B cell (primary cell): Measurements from ENCODE around the gene NAXE. TPM values are rescaled to one million over a fixed set of nuclear protein-coding genes. Genes with fewer than 3 reads are reported as not detected.

Source experiments
- ATAC-seq: fragments of 200-7000 bp; cut with Tn5 transposase; one replicate; pipeline ENCODE4 v1.10.0; 2021; ENCODE audit warnings: low read depth, mild to moderate bottlenecking, moderate number of reproducible peaks, moderate library complexity
- CTCF ChIA-PET: fragments of 350-600 bp; sonication (Branson Sonifier 250); formaldehyde crosslinking; loops from one replicate; lab custom pipeline; 2021; ENCODE audit warnings: antibody characterized with exemption, inconsistent platforms; lab: Charles Lee
- POLR2A ChIA-PET: fragments of 350-600 bp; sonication (Branson Sonifier 250); formaldehyde crosslinking; loops from one replicate; lab custom pipeline; 2021; ENCODE audit warnings: antibody characterized with exemption; lab: Charles Lee
- DNase-seq: peaks from one replicate; pipeline ENCODE4 v3.0.0; 2013
- H2AFZ ChIP-seq: 2 replicates; pipeline ENCODE4 v1.6.1; 2012; ENCODE audit warnings: mild to moderate bottlenecking, low read depth, low read length; ENCODE audit not compliant: insufficient read depth, poor library complexity, severe bottlenecking
- H3K27ac ChIP-seq, 2 donors: 1 replicate in 1 of 2; 2 replicates in 1 of 2; pipeline ENCODE4 v1.5.1; 2012 to 2013; ENCODE audit warnings: low read length in 2 of 2, mild to moderate bottlenecking in 2 of 2, moderate library complexity in 1 of 2
- H3K27me3 ChIP-seq, 4 experiments: fragments of 200-600 bp in 1 of 4; sonication (generic) in 1 of 4; replicated peaks in 1 of 4; 1 replicate in 2 of 4; 2 replicates in 2 of 4; pipeline versions ENCODE4 v1.6.1 to v1.7.0; 2013 to 2016; ENCODE audit warnings: low read length in 3 of 4, mild to moderate bottlenecking in 2 of 4, mixed read lengths in 1 of 4, moderate library complexity in 1 of 4; ENCODE audit not compliant: insufficient read depth in 4 of 4, control insufficient read depth in 3 of 4; ENCODE audit errors: control extremely low read depth in 1 of 4
- H3K36me3 ChIP-seq, 2 experiments: replicated peaks in 1 of 2; 1 replicate in 1 of 2; 2 replicates in 1 of 2; pipeline versions ENCODE4 v1.6.1 to v1.7.1; 2013; ENCODE audit warnings: low read length in 1 of 2; ENCODE audit not compliant: insufficient read depth in 2 of 2, control insufficient read depth in 1 of 2; ENCODE audit errors: control extremely low read depth in 1 of 2, extremely low read depth in 1 of 2
- H3K4me1 ChIP-seq, 2 donors: fragments of 200-600 bp in 1 of 2; sonication (generic) in 1 of 2; 1 replicate in 1 of 2; 2 replicates in 1 of 2; pipeline versions ENCODE4 v1.5.1 to v1.6.1; 2013 to 2017; ENCODE audit warnings: low read length in 2 of 2; ENCODE audit not compliant: control insufficient read depth in 2 of 2, insufficient read depth in 2 of 2
- H3K4me2 ChIP-seq: replicated peaks from 2 replicates; pipeline ENCODE3; 2012; ENCODE audit warnings: mild to moderate bottlenecking, low read depth, low read length; ENCODE audit not compliant: poor library complexity, severe bottlenecking
- H3K4me3 ChIP-seq, 5 experiments: fragments of 200-600 bp in 1 of 5; sonication (generic) in 1 of 5; 1 replicate in 3 of 5; 2 replicates in 2 of 5; pipeline versions ENCODE4 v1.5.1 to v1.7.0; 2011 to 2016; ENCODE audit warnings: low read length in 4 of 5, mild to moderate bottlenecking in 4 of 5, low read depth in 2 of 5, control low read depth in 1 of 5, moderate library complexity in 1 of 5; ENCODE audit not compliant: insufficient read depth in 1 of 5; ENCODE audit errors: control extremely low read depth in 1 of 5, extremely low read depth in 1 of 5
- H3K79me2 ChIP-seq: fragments of 200-600 bp; sonication (generic); one replicate; pipeline ENCODE4 v1.6.0; 2016; ENCODE audit warnings: low read length; ENCODE audit not compliant: control insufficient read depth, insufficient read depth
- H3K9ac ChIP-seq: fragments of 200-600 bp; sonication (generic); 2 replicates; pipeline ENCODE4 v1.6.1; 2017; ENCODE audit warnings: mild to moderate bottlenecking, low read length, moderate library complexity
- H3K9me3 ChIP-seq, 3 donors: one replicate each; pipeline versions ENCODE4 v1.6.1 to v1.7.1; 2013; ENCODE audit warnings: low read length in 2 of 3; ENCODE audit not compliant: control insufficient read depth in 2 of 3, insufficient read depth in 1 of 3; ENCODE audit errors: control extremely low read depth in 1 of 3
- H4K20me1 ChIP-seq: 2 replicates; pipeline ENCODE4 v1.6.0; 2012; ENCODE audit warnings: mild to moderate bottlenecking, low read length; ENCODE audit not compliant: insufficient read depth, control insufficient read depth, poor library complexity, severe bottlenecking
- H3K27ac Mint-ChIP-seq: one replicate; pipeline ENCODE4 v1.8.0; 2021; ENCODE audit warnings: mixed read lengths
- H3K27me3 Mint-ChIP-seq: one replicate; pipeline ENCODE4 v1.8.0; 2021; ENCODE audit warnings: mixed read lengths
- H3K4me1 Mint-ChIP-seq: one replicate; pipeline ENCODE4 v1.8.0; 2021; ENCODE audit warnings: mixed read lengths
- H3K4me3 Mint-ChIP-seq: one replicate; pipeline ENCODE4 v1.8.0; 2021; ENCODE audit warnings: mixed read lengths
- H3K9me3 Mint-ChIP-seq: one replicate; pipeline ENCODE4 v1.8.0; 2022; ENCODE audit warnings: mixed read lengths; ENCODE audit not compliant: insufficient read depth
- EZH2 ChIP-seq: IDR thresholded peaks from 2 replicates; pipeline ENCODE4 v1.6.1; 2012; ENCODE audit warnings: borderline replicate concordance, low read depth, mild to moderate bottlenecking, moderate library complexity, low read length; ENCODE audit not compliant: insufficient read depth, poor library complexity, severe bottlenecking
- WGBS: methylation state at CpG from one replicate; pipeline ENCODE4 v1.1.5; 2013; ENCODE audit warnings: missing lambda C conversion rate; ENCODE audit not compliant: insufficient coverage; 5-methylcytosine and 5-hydroxymethylcytosine counted together
- intact Hi-C: fragments of 100-400 bp; cut with micrococcal nuclease; formaldehyde crosslinking; loops from one replicate; pipeline ENCODE4 v1.10.0; 2022
- polyA plus RNA-seq: library from polyadenylated mRNA; depleted of rRNA; stranded (reverse); fragments of >200 nt; gene quantifications from 2 replicates; pipeline ENCODE4 v1.2.3, GENCODE V29; 2012
- total RNA-seq, 2 donors: library from RNA; stranded (reverse); fragments of 120-200 nt in 1 of 2; gene quantifications; 1 replicate in 1 of 2; 2 replicates in 1 of 2; pipeline versions ENCODE4 v1.2.3 to v1.2.4, GENCODE V29; 2013 to 2022
- TF ChIP-seq, protein P1 (sequence below): fragments of 200-600 bp; IDR thresholded peaks from one replicate; pipeline ENCODE4 v1.8.0; 2022; ENCODE audit warnings: antibody characterized with exemption, mild to moderate bottlenecking

NAXE gene
- total and polyA plus RNA-seq, 2 donors (not counting 1 experiment from before 2014, with no cell fraction given), result 42.8 to 59.7 TPM

DNA sequence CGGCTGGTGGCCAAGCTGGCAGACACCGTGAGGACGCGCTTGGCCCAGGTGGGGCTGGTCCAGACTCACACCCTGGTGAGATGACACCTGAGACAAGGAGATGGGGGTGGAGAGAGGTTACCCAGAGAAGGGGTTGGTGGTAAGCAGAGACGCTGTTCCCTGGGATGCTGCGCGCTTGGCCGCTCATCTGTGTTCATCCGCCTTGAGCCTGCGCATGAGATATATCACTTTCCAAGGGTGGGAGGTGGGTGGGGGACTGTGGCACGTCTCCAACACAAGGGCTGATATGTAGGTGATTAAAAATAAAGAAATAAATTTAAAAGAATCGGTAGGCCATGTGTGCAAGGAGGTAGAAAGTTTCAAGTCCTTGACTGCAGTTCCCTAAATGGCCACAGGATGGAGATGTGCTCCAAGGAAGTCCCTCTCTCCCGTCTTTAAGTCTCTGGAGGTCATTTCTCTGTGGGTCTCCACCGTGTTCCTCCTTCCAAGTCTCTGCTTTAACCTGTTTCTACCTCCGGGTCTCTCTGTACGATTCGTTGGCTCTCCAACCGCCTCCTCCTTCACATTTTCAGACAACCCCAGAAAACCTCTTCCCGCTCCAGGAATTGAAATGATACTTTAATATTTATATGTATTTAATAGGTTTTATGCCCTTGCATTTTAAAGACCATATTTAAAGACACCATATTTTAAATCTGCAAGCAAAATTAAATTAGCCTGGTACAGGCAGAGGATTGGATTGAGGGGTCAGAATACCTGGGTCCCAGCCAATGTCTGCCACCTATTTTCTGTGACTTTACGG, 7.6 kb upstream of the NAXE start:
- 57% methylated on average over 12 of the region's 20 CpGs for WGBS
- no peak overlapping the region for H3K9ac ChIP-seq
- DNase-seq (peak; percentile 88), ATAC-seq (peak; percentile 60)
- no peaks in the 10 kb centered on the region for H3K9me3 ChIP-seq
- H3K79me2 ChIP-seq, result peaks cover 40% of the 10 kb centered on the region
- peaks cover 0 to 11% of the 10 kb centered on the region in 2 experiments for H3K36me3 ChIP-seq
- TF ChIP-seq, protein P1, sequence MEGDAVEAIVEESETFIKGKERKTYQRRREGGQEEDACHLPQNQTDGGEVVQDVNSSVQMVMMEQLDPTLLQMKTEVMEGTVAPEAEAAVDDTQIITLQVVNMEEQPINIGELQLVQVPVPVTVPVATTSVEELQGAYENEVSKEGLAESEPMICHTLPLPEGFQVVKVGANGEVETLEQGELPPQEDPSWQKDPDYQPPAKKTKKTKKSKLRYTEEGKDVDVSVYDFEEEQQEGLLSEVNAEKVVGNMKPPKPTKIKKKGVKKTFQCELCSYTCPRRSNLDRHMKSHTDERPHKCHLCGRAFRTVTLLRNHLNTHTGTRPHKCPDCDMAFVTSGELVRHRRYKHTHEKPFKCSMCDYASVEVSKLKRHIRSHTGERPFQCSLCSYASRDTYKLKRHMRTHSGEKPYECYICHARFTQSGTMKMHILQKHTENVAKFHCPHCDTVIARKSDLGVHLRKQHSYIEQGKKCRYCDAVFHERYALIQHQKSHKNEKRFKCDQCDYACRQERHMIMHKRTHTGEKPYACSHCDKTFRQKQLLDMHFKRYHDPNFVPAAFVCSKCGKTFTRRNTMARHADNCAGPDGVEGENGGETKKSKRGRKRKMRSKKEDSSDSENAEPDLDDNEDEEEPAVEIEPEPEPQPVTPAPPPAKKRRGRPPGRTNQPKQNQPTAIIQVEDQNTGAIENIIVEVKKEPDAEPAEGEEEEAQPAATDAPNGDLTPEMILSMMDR, result peak; percentile 94
- TF ChIP-seq EZH2, result no peak
- peak overlapping the region; percentile 89 for H3K4me2 ChIP-seq
- no peaks in the 10 kb centered on the region for H3K27me3 Mint-ChIP-seq
- H4K20me1 ChIP-seq, result no peaks in the 10 kb centered on the region
- H3K4me1 ChIP-seq, result peaks cover 26 to 36% of the 10 kb centered on the region in 2 donors
- ChIA-PET POLR2A (interaction anchor here (2.5 kb wide), 1 partner anchor 83 kb away, joined by 19 read pairs; the partner anchor contains the start of gene MEF2D), CTCF (interaction anchor here (1.5 to 6.9 kb wide), 3 partner anchors 25 to 103 kb away, joined by 3 to 52 read pairs (median 48); no protein-coding TSS in a partner anchor)
- H3K27ac ChIP-seq, result peak overlapping the region; percentile 88 to 94
- no peaks in the 10 kb centered on the region for H3K27me3 ChIP-seq
- H3K4me3 Mint-ChIP-seq, result peak overlapping the region; percentile 15
- peak overlapping the region; percentile 14 for H2AFZ ChIP-seq
- peak overlapping the region in 1 of 5 experiments; percentile 64 for H3K4me3 ChIP-seq
- peak overlapping the region; percentile 76 for H3K27ac Mint-ChIP-seq
- no peaks in the 10 kb centered on the region for H3K9me3 Mint-ChIP-seq
- peaks cover 32% of the 10 kb centered on the region for H3K4me1 Mint-ChIP-seq
- intact Hi-C loops, result loop anchor here (1.0 to 5.0 kb wide), 4 partner anchors 24 to 292 kb away; no protein-coding TSS in a partner anchor

DNA sequence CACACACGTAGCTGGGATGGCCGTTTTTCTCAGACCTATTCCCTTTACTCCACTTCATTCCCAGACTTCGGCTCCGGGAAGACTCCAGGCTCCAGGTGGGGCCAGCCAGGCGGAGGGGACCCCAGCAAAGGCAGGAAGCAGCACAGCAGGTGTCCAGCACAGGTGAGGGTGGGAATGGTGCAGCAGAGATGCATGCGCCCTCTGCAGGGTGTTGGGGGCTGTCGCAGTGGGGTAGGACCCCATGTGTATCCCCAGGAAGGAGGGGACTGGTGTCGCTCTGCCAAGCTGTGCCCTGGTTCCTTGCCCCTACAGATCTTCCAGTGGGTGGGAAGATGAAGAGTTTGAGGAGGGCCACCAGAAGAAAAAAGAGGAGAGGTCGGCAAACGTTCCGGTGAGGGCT, 6.8 kb upstream of the NAXE start:
- ATAC-seq (no peak), DNase-seq (no peak)
- Mint-ChIP-seq H3K27me3 (no peaks in the 10 kb centered on the region), H3K9me3 (no peaks in the 10 kb centered on the region), H3K4me1 (peaks cover 32% of the 10 kb centered on the region), H3K27ac (no peak overlapping the region), H3K4me3 (no peak overlapping the region)
- Histone ChIP-seq H3K4me1 (peaks cover 26 to 36% of the 10 kb centered on the region in 2 donors), H2AFZ (no peak overlapping the region), H3K27me3 (no peaks in the 10 kb centered on the region), H3K36me3 (peaks cover 0 to 11% of the 10 kb centered on the region in 2 experiments), H3K4me3 (no peak overlapping the region), H3K27ac (no peak overlapping the region), H3K9ac (no peak overlapping the region), H4K20me1 (no peaks in the 10 kb centered on the region), H3K4me2 (no peak overlapping the region), H3K79me2 (peaks cover 40% of the 10 kb centered on the region), H3K9me3 (no peaks in the 10 kb centered on the region)
- ChIA-PET CTCF (interaction anchor here (1.2 to 6.9 kb wide), 8 partner anchors 15 to 93 kb away, joined by 3 to 52 read pairs (median 4); partner anchors contain the start of gene MEF2D), POLR2A (no interaction called here)
- intact Hi-C loops, result loop anchor here (1.0 to 5.0 kb wide), 3 partner anchors 23 to 293 kb away; no protein-coding TSS in a partner anchor
- TF ChIP-seq, protein P1, result no peak
- 78% methylated on average over 7 of the region's 11 CpGs for WGBS
